Body of pancreas (tissue), 4 donors: ENCODE measurements around the gene ALOX15B.

Source experiments
- CTCF ChIP-seq, 7 experiments: fragments of 450-650 bp in 4 of 7; fragments of 200-600 bp in 3 of 7; sonication (generic) in 3 of 7; IDR thresholded peaks; one replicate each; pipeline ENCODE4 v1.5.1; 2016 to 2019; ENCODE audit warnings: antibody characterized with exemption in 7 of 7
- POLR2A ChIP-seq, 3 donors: fragments of 450-650 bp; IDR thresholded peaks; one replicate each; pipeline ENCODE4 v1.6.1; 2016; ENCODE audit warnings: antibody characterized with exemption in 3 of 3, mild to moderate bottlenecking in 2 of 3

DNA sequence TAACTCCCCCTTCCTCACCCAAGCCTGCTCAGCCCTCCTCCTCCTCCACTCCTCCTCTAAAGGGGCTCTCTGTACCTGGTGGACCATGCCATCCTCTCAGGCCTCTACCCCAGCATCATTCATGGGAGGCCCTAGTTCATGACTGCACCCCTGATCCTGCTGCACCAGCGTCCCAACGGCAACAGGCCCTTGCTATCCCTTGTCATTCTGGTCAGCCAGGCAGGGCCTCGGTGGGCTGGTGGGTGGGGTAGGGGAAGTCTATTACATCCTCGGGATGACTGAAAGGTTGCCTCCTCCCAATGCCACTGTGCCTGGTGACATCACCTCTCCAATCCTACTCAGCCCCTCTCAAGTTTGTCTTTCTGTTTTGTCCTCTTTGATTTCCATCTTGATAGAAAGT is 28.9 kb downstream of the ALOX15B start:
- TF ChIP-seq CTCF (IDR thresholded peaks at IDR 0.05): no peak
- no peak for TF ChIP-seq POLR2A (IDR thresholded peaks at IDR 0.05)
